K562 (cell line): ENCODE results near the gene CCNI. TPM values are rescaled to one million over a fixed set of nuclear protein-coding genes. Genes with fewer than 3 reads are reported as not detected.
"Not testable (repeated sequence)": the region's sequence is repeated elsewhere in the genome, so short reads cannot be mapped to it uniquely, and the experiment has no call there.

Experiments used
- ATAC-seq: fragments of 200-7000 bp; cut with Tn5 transposase; 3 replicates; pipeline ENCODE4 v1.9.1; 2020; ENCODE audit warnings: moderate library complexity
- BruUV-seq: library from RNA; stranded (reverse); fragments of 400-500 nt; replicated peaks from 2 replicates; lab custom pipeline; 2021; lab: Mats Ljungman, UMichigan
- CTCF ChIA-PET: fragments of 300-600 bp; formaldehyde crosslinking; extraction: SDS; loops from one replicate; lab custom pipeline; 2021; ENCODE audit warnings: low intra/inter-chr PET ratio; lab: Yijun Ruan, JAX
- POLR2A ChIA-PET: fragments of 300-600, 350-650 bp; sonication (Branson Sonifier 250); formaldehyde crosslinking; extraction: SDS; loops from one replicate; lab custom pipeline; 2021; ENCODE audit warnings: antibody characterized with exemption, inconsistent platforms; lab: Yijun Ruan, JAX
- DNase-seq, 4 experiments: peaks; one replicate each; pipeline versions ENCODE4 v3.0.0 to v3.0.0-alpha.2; 2011 to 2018; ENCODE audit warnings: low spot score in 3 of 4, mixed read lengths in 3 of 4; ENCODE audit errors: extremely low read depth in 1 of 4
- FAIRE-seq: peaks from 2 replicates; lab custom pipeline; 2011; peaks lifted over from hg19 to GRCh38; lab: Jason Lieb, UNC
- H2AFZ ChIP-seq: 2 replicates; pipeline ENCODE4 v1.6.0; 2011; ENCODE audit warnings: low read depth, low read length, control low read depth, inconsistent platforms
- H3K27ac ChIP-seq: fragments of 200-600 bp; 3 replicates; pipeline ENCODE4 v1.8.0; 2011; ENCODE audit warnings: low read depth, mild to moderate bottlenecking, control low read depth, inconsistent platforms, low read length, moderate library complexity, mixed read lengths; ENCODE audit errors: extremely low read depth
- H3K27me3 ChIP-seq, 2 experiments: fragments of 300-600 bp in 1 of 2; 2 replicates in 1 of 2; 3 replicates in 1 of 2; pipeline versions ENCODE4 v1.6.0 to v1.8.0; 2011; ENCODE audit warnings: inconsistent platforms in 2 of 2, low read length in 2 of 2, mild to moderate bottlenecking in 1 of 2, mixed read lengths in 1 of 2, moderate library complexity in 1 of 2; ENCODE audit not compliant: control insufficient read depth in 2 of 2, insufficient read depth in 2 of 2
- H3K36me3 ChIP-seq: fragments of 300-600 bp; 3 replicates; pipeline ENCODE4 v1.8.0; 2011; ENCODE audit warnings: mild to moderate bottlenecking, low read length, inconsistent platforms; ENCODE audit not compliant: control insufficient read depth, insufficient read depth
- H3K4me1 ChIP-seq, 2 experiments: fragments of 200-600 bp in 1 of 2; replicated peaks in 1 of 2; 2 replicates in 1 of 2; 3 replicates in 1 of 2; pipeline versions ENCODE4 v1.5.1 to v1.8.0; 2011; ENCODE audit warnings: inconsistent platforms in 2 of 2, low read length in 2 of 2, mild to moderate bottlenecking in 1 of 2, mixed read lengths in 1 of 2, moderate library complexity in 1 of 2; ENCODE audit not compliant: control insufficient read depth in 2 of 2, insufficient read depth in 2 of 2
- H3K4me2 ChIP-seq: 2 replicates; pipeline ENCODE4 v1.6.1; 2011; ENCODE audit warnings: low read length, control low read depth, inconsistent platforms, mixed read lengths; ENCODE audit not compliant: insufficient read depth
- H3K4me3 ChIP-seq: fragments of 200-600 bp; sonication (generic), shearing (Covaris generic); 2 replicates; pipeline ENCODE4 v1.5.1; 2016; ENCODE audit warnings: control low read depth, inconsistent platforms
- H3K79me2 ChIP-seq: fragments of 200-600 bp; 3 replicates; pipeline ENCODE4 v1.8.0; 2011; ENCODE audit warnings: low read length, inconsistent platforms; ENCODE audit not compliant: control insufficient read depth, insufficient read depth
- H3K9ac ChIP-seq, 2 experiments: 2 replicates each; pipeline versions ENCODE4 v1.6.0 to v1.6.1; 2011; ENCODE audit warnings: low read depth in 2 of 2, low read length in 2 of 2, control low read depth in 1 of 2, inconsistent platforms in 1 of 2, mild to moderate bottlenecking in 1 of 2, mixed read lengths in 1 of 2; ENCODE audit not compliant: insufficient read depth in 1 of 2
- H3K9me1 ChIP-seq: one replicate; pipeline ENCODE4 v1.6.0; 2011; ENCODE audit warnings: inconsistent platforms, mild to moderate bottlenecking, low read length, moderate library complexity; ENCODE audit not compliant: control insufficient read depth, insufficient read depth
- H3K9me3 ChIP-seq: replicated peaks from 2 replicates; pipeline ENCODE4 v1.5.1; 2011; ENCODE audit warnings: low read depth, low read length, inconsistent platforms; ENCODE audit not compliant: control insufficient read depth, insufficient read depth
- H4K20me1 ChIP-seq: replicated peaks from 2 replicates; pipeline ENCODE4 v1.6.1; 2011; ENCODE audit warnings: low read length, inconsistent platforms, mixed read lengths; ENCODE audit not compliant: control insufficient read depth, insufficient read depth
- ATF1 ChIP-seq, 2 experiments: fragments of 450-650 bp in 1 of 2; IDR thresholded peaks; 2 replicates each; pipeline ENCODE4 v1.6.1; 2016; ENCODE audit warnings: missing compliant biosample characterization in 1 of 2, missing genetic modification characterization in 1 of 2
- CEBPB ChIP-seq: fragments of 450-650 bp; IDR thresholded peaks from 2 replicates; pipeline ENCODE4 v1.6.1; 2016; ENCODE audit warnings: missing genetic modification characterization, missing compliant biosample characterization
- CEBPG ChIP-seq, 3 experiments: fragments of 200-800 bp in 1 of 3; sonication (Bioruptor generic) in 1 of 3; sonication (generic) in 1 of 3; formaldehyde crosslinking in 1 of 3; IDR thresholded peaks in 2 of 3; conservative IDR thresholded peaks in 1 of 3; 2 replicates each; pipeline versions ENCODE4 v1.6.1 to v1.8.0; 2016 to 2022; ENCODE audit warnings: missing compliant biosample characterization in 2 of 3, missing genetic modification characterization in 2 of 3, mild to moderate bottlenecking in 1 of 3, missing genetic modification reagents in 1 of 3
- ELF2 ChIP-seq: fragments of 250-450 bp; sonication (Bioruptor Pico); IDR thresholded peaks from 2 replicates; pipeline ENCODE4 v1.5.0; 2021; ENCODE audit warnings: mild to moderate bottlenecking
- NR2C2 ChIP-seq, 2 experiments: fragments of 200-800 bp in 1 of 2; sonication (Bioruptor generic) in 1 of 2; sonication (generic) in 1 of 2; formaldehyde crosslinking in 1 of 2; IDR thresholded peaks; 2 replicates each; pipeline versions ENCODE4 v1.6.1 to v1.8.0; 2016 to 2022; ENCODE audit warnings: mild to moderate bottlenecking in 1 of 2, missing compliant biosample characterization in 1 of 2, missing genetic modification characterization in 1 of 2, missing genetic modification reagents in 1 of 2
- RBM25 ChIP-seq: fragments of 200-400 bp; formaldehyde crosslinking; IDR thresholded peaks from 2 replicates; pipeline ENCODE4 v1.6.1; 2018; ENCODE audit warnings: low read length, low read depth, moderate library complexity; ENCODE audit not compliant: severe bottlenecking
- ZNF121 ChIP-seq: sonication (generic); formaldehyde crosslinking; conservative IDR thresholded peaks from 2 replicates; pipeline ENCODE4 v1.8.0; 2022; ENCODE audit warnings: missing genetic modification reagents
- ZNF384 ChIP-seq: IDR thresholded peaks from 2 replicates; pipeline ENCODE4 v1.6.1; 2012; ENCODE audit warnings: low read depth, low read length, improper control_type of control experiment
- ZNF780A ChIP-seq: fragments of 250-450 bp; sonication (Bioruptor Pico); IDR thresholded peaks from 2 replicates; pipeline ENCODE4 v1.5.0; 2021; ENCODE audit warnings: mild to moderate bottlenecking
- WGBS: fragments of 100-300 bp; shearing (Covaris generic); methylation state at CpG from one replicate; pipeline ENCODE4 v1.1.6; 2016; ENCODE audit warnings: low coverage, mixed read lengths; ENCODE audit not compliant: insufficient coverage; ENCODE audit errors: missing lambda C conversion rate; 5-methylcytosine and 5-hydroxymethylcytosine counted together
- in situ Hi-C: fragments of 300-500 bp; cut with MboI; formaldehyde crosslinking; loops from 4 replicates; pipeline ENCODE4 v1.15.0; 2018; ENCODE audit warnings: inconsistent platforms, mixed read lengths
- intact Hi-C: fragments of 100-400 bp; cut with micrococcal nuclease; formaldehyde crosslinking; loops from 2 replicates; pipeline ENCODE4 v1.14.2; 2022
- polyA plus RNA-seq, 8 experiments: library from polyadenylated mRNA; depleted of rRNA in 4 of 8; stranded (reverse) in 5 of 8; unstranded in 3 of 8; fragments of >200 nt; fragmentation: Nextera tagmentation in 2 of 8; fragmentation: Illumina TruSeq in 1 of 8; extraction: Ambion mirVana in 2 of 8; extraction: Trizol in 1 of 8; gene quantifications; 2 replicates each; pipeline versions ENCODE4 v1.2.1 to v1.2.3, GENCODE V29; 2011 to 2014; ENCODE audit warnings: inconsistent platforms in 1 of 8, missing spikeins in 1 of 8
- total RNA-seq, 7 experiments: library from RNA; depleted of rRNA in 6 of 7; stranded (reverse); fragments of >200 nt in 6 of 7; fragmentation: Illumina TruSeq in 2 of 7; extraction: Trizol in 2 of 7; gene quantifications; 2 replicates each; pipeline versions ENCODE4 v1.2.1 to v1.2.3, GENCODE V29; 2011 to 2021; ENCODE audit warnings: low replicate concordance in 1 of 7

The CCNI gene
- total and polyA plus RNA-seq, 9 of the 15 experiments (the other 6 are each of a cell fraction or from before 2014, with no cell fraction given): 43.3 to 159 (median 98.5) TPM

GRCh38 chr4:77072195-77072753 is 3.5 kb downstream of the CCNI start:
- intact Hi-C loops (no loop called here), in situ Hi-C loops (no loop called here)
- Histone ChIP-seq H3K9me3 (peaks cover 4% of the 10 kb centered on the region), H4K20me1 (peaks cover 19% of the 10 kb centered on the region), H3K36me3 (peaks cover 2% of the 10 kb centered on the region; the same call in 2 of the 3 replicates), H3K4me3 (no peak overlapping the region), H3K27me3 (no peaks in the 10 kb centered on the region), H3K9me1 (no peaks in the 10 kb centered on the region), H3K79me2 (peaks cover 85% of the 10 kb centered on the region), H3K4me1 (peaks cover 3% of the 10 kb centered on the region in 2 experiments; a peak in 2 of 5 replicates), H3K27ac (no peak overlapping the region), H3K9ac (peak overlapping the region in 1 of 2 experiments; percentile 33; a peak in 1 of 4 replicates), H3K4me2 (peak overlapping the region; percentile 99; the same call in 1 of the 2 replicates), H2AFZ (no peak overlapping the region)
- ChIA-PET CTCF (no interaction called here), POLR2A (no interaction called here)
- FAIRE-seq (no peak), DNase-seq (no peak), ATAC-seq (no peak)
- BruUV-seq: no TSS peak
- no peak for TF ChIP-seq ATF1 (CRISPR knock-in tag; IDR thresholded peaks at IDR 0.05)
- 0 out of 2 replicates have a peak, but pooled peaks have one; percentile 12 for TF ChIP-seq ATF1 (tag; IDR thresholded peaks at IDR 0.05)
- TF ChIP-seq ZNF121 (CRISPR knock-in tag): peak; percentile 90
- no peak for TF ChIP-seq NR2C2 (CRISPR knock-in tag; IDR thresholded peaks at IDR 0.05)
- TF ChIP-seq NR2C2 (tag; IDR thresholded peaks at IDR 0.05): 0 out of 2 replicates have a peak, but pooled peaks have one; percentile 16
- peak; percentile 28 for TF ChIP-seq RBM25
- TF ChIP-seq CEBPB (tag): peak; percentile 51
- no peak for TF ChIP-seq CEBPG (CRISPR knock-in tag; IDR thresholded peaks at IDR 0.05)
- 0 out of 4 replicates have a peak, but pooled peaks of 1 of the 2 experiments have one; percentile 36 for TF ChIP-seq CEBPG (tag; conservative IDR thresholded peaks at IDR 0.05 in 1 of 2, IDR thresholded peaks at IDR 0.05 in 1 of 2)
- TF ChIP-seq ZNF384: peak; percentile 69
- no peak for TF ChIP-seq ELF2 (CRISPR knock-in tag)
- no peak for TF ChIP-seq ZNF780A (CRISPR knock-in tag)
- WGBS: 65% methylated on average over 4 of the region's 5 CpGs

DNA sequence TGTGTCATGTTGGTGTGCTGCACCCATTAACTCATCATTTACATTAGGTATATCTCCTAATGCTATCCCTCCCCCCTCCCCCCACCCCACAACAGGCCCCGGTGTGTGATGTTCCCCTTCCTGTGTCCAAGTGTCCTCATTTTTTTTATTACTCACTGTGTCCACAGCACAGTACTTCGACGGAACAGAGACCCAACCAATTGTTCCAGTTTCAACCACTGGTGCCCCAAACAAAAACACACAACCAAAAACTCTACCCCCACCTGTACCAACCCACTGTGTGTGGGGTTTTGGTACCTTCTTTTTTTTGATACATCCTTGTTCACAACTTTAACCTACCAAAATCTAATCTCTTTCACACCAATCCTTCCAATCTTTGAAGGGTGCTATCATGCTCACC is 6.3 kb downstream of the CCNI start:
- POLR2A ChIA-PET: interaction anchor here (1.2 kb wide), 2 partner anchors 23 to 118 kb away, joined by 3 read pairs; no protein-coding TSS in a partner anchor
- in situ Hi-C loops, DNase-seq, BruUV-seq, H3K27ac ChIP-seq, H3K4me1 ChIP-seq, H3K9me3 ChIP-seq, ATAC-seq, H3K9ac ChIP-seq, H3K4me2 ChIP-seq, CTCF ChIA-PET, H3K9me1 ChIP-seq, intact Hi-C loops, H2AFZ ChIP-seq, H3K4me3 ChIP-seq, H3K27me3 ChIP-seq, FAIRE-seq: not testable (repeated sequence)
- Histone ChIP-seq H4K20me1 (peaks cover 17% of the 10 kb centered on the region), H3K36me3 (peaks cover 28% of the 10 kb centered on the region), H3K79me2 (peaks cover 85% of the 10 kb centered on the region)
- WGBS: 67% methylated on average over 2 of the region's 3 CpGs
